Heart right ventricle (tissue), 16 donors: ENCODE measurements around the gene HELZ. TPM values are rescaled to one million over a fixed set of nuclear protein-coding genes. Genes with fewer than 3 reads are reported as not detected.
"Not testable (repeated sequence)": the region's sequence is repeated elsewhere in the genome, so short reads cannot be mapped to it uniquely, and the experiment has no call there.

Source experiments
- ATAC-seq, 8 donors: fragments of 200-7000 bp; cut with Tn5 transposase; one replicate each; pipeline ENCODE4 v1.9.1; 2020; ENCODE audit warnings: mild to moderate bottlenecking in 8 of 8, moderate library complexity in 8 of 8, moderate number of reproducible peaks in 1 of 8
- DNase-seq, 2 donors: peaks; one replicate each; pipeline ENCODE4 v3.0.0-alpha.2; 2020
- H3K27ac ChIP-seq, 10 donors: fragments of 200-600 bp; sonication (generic) in 2 of 10; one replicate each; pipeline versions ENCODE4 v1.5.0 to v1.8.0; 2020 to 2022; ENCODE audit warnings: mild to moderate bottlenecking in 3 of 10
- H3K27me3 ChIP-seq, 7 donors: fragments of 200-600 bp; one replicate each; pipeline ENCODE4 v1.8.0; 2021 to 2022; ENCODE audit warnings: mild to moderate bottlenecking in 2 of 7
- H3K36me3 ChIP-seq, 9 donors: fragments of 200-600 bp; sonication (generic) in 1 of 9; one replicate each; pipeline versions ENCODE4 v1.5.0 to v1.8.0; 2020 to 2022; ENCODE audit warnings: mild to moderate bottlenecking in 2 of 9
- H3K4me1 ChIP-seq, 9 donors: fragments of 200-600 bp; sonication (generic) in 1 of 9; one replicate each; pipeline versions ENCODE4 v1.5.0 to v1.8.0; 2020 to 2022; ENCODE audit warnings: mild to moderate bottlenecking in 4 of 9
- H3K4me3 ChIP-seq, 10 donors: fragments of 200-600 bp; sonication (generic) in 2 of 10; one replicate each; pipeline versions ENCODE4 v1.5.0 to v1.8.0; 2020 to 2022; ENCODE audit warnings: mild to moderate bottlenecking in 7 of 10, moderate library complexity in 2 of 10
- H3K9me3 ChIP-seq, 11 donors: fragments of 200-600 bp in 10 of 11; sonication (generic) in 2 of 11; one replicate each; pipeline versions ENCODE4 v1.5.0 to v1.8.0; 2013 to 2022; ENCODE audit warnings: mild to moderate bottlenecking in 2 of 11, control low read depth in 1 of 11, moderate library complexity in 1 of 11
- WGBS, 2 donors: extraction: QIAGEN DNeasy Blood & Tissue Kit; methylation state at CpG; one replicate each; pipeline ENCODE4 v1.1.7; 2013; ENCODE audit warnings: inconsistent platforms in 1 of 2; 5-methylcytosine and 5-hydroxymethylcytosine counted together
- intact Hi-C, 10 donors: fragments of 100-400 bp; cut with DNase I; formaldehyde crosslinking; loops; one replicate each; pipeline versions ENCODE4 v1.11.1 to v1.14.2; 2022
- polyA plus RNA-seq, 2 donors: library from polyadenylated mRNA; stranded (reverse); fragments of 200-250 nt; gene quantifications; one replicate each; pipeline ENCODE4 v1.2.3, GENCODE V29; 2013
- total RNA-seq, 10 donors: library from RNA; stranded (reverse); fragmentation: NEBNext Ultra II Directional in 3 of 10; extraction: Animal tissue kit (Norgen Biotek cat#: 25700) in 3 of 10; gene quantifications; one replicate each; pipeline versions ENCODE4 v1.2.1 to v1.2.4, GENCODE V29; 2021 to 2023
- TF ChIP-seq, protein P1 (sequence below), 9 donors: fragments of 200-600 bp; sonication (generic) in 2 of 9; IDR thresholded peaks; one replicate each; pipeline versions ENCODE4 v1.5.0 to v1.8.0; 2021 to 2022; ENCODE audit warnings: antibody characterized with exemption in 9 of 9, mild to moderate bottlenecking in 5 of 9, moderate library complexity in 1 of 9
- donor health status: Arrhythmogenic right ventricular cardiomyopathy.
- donor health status: ischemic (EF 13 %, LVEDD 7.1; RV severe dilation, severe dysfunction).
- donor health status: healthy with polysubstance abuse.
- donor health status: DM: no; HTN: yes; CAD: no.
- donor health status: DM: no; HTN: no; CAD: no.
- donor health status: ischemic (EF 25% LVEDD 6.9; RV normal size, moderate dysfunction).
- donor health status: ischemic (EF 25% LVEDD 5.7; RV mildly dilated, moderate dysfunction).
- donor health status: healthy.
- donor health status: DM: yes; HTN: yes; CAD: no.
- donor health status: Ischemic cardiomyopathy.
- donor health status: ischemic (EF 35%, LVEDD 5.7; RV mildly dilated, moderate dysfunction).
- donor health status: nonischemic (EF 11% LVEDD 7.7; RV severe dilation, severe dysfunction).
- donor health status: DM: yes; HTN: yes; CAD: no.
- donor health status: PGD.
- donor health status: ischemic (EF 29% LVEDD 5.4; RV normal size, mild dysfunction).
- donor health status: nonischemic (EF 23%, LVEDD 6.1; RV moderate dilation, normal function).

HELZ gene
- total and polyA plus RNA-seq, 12 donors: 2.4 to 50.3 (median 40.6) TPM

- WGBS, 2 donors: 83 to 85% methylated on average over 6 of the region's 6 CpGs
- DNase-seq (no peak), ATAC-seq (no peak)
- H3K27ac ChIP-seq: no peak overlapping the region
- H3K4me3 ChIP-seq: no peak overlapping the region
- no peaks in the 10 kb centered on the region for H3K27me3 ChIP-seq
- TF ChIP-seq, protein P1, sequence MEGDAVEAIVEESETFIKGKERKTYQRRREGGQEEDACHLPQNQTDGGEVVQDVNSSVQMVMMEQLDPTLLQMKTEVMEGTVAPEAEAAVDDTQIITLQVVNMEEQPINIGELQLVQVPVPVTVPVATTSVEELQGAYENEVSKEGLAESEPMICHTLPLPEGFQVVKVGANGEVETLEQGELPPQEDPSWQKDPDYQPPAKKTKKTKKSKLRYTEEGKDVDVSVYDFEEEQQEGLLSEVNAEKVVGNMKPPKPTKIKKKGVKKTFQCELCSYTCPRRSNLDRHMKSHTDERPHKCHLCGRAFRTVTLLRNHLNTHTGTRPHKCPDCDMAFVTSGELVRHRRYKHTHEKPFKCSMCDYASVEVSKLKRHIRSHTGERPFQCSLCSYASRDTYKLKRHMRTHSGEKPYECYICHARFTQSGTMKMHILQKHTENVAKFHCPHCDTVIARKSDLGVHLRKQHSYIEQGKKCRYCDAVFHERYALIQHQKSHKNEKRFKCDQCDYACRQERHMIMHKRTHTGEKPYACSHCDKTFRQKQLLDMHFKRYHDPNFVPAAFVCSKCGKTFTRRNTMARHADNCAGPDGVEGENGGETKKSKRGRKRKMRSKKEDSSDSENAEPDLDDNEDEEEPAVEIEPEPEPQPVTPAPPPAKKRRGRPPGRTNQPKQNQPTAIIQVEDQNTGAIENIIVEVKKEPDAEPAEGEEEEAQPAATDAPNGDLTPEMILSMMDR (IDR thresholded peaks at IDR 0.05): no peak
- no peaks in the 10 kb centered on the region for H3K9me3 ChIP-seq
- peaks cover 0 to 3% (median 0%) of the 10 kb centered on the region in 9 donors for H3K4me1 ChIP-seq
- peaks cover 0 to 100% (median 34%) of the 10 kb centered on the region in 9 donors for H3K36me3 ChIP-seq
- intact Hi-C loops: no loop called here
Measured at GRCh38 chr17:67148352-67148751, 96.6 kb downstream of the HELZ start.

DNA sequence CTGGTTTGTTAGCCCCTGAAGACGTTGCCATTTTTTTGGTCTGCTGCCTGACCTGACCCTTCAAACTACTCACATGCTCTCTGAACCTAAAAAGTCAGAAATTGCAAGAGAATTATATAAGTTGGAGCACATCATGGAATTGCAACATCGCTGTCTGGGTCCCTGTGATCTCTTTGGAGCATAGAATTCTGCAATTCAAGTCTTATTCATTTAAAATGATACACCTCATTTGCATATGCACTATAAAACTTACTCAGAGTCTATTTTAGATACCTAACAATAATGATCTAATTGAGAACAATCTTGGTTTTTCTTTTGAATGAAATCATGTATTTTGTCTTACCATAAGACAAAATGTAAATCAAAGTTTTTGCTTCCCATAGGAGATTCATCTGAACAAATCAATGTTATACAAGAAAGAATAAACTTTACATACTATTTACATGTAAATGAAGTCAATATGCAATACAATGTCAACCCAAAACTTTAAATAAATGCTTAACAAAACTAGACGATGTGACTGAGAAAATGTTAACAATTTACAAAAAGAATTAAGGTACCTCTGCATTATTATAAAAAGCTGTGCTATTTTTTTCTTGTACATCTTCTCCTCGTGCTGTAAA is 99.7 kb downstream of the HELZ start:
- H3K4me1 ChIP-seq: peaks cover 0 to 3% (median 0%) of the 10 kb centered on the region in 9 donors
- H3K27ac ChIP-seq: no peak overlapping the region
- TF ChIP-seq, protein P1 (IDR thresholded peaks at IDR 0.05): no peak
- peaks cover 0 to 14% (median 0%) of the 10 kb centered on the region in 11 donors for H3K9me3 ChIP-seq
- no peaks in the 10 kb centered on the region for H3K27me3 ChIP-seq
- no peak overlapping the region for H3K4me3 ChIP-seq
- WGBS, 2 donors: 82 to 87% methylated on average over 4 of the region's 4 CpGs
- H3K36me3 ChIP-seq: peaks cover 0 to 99% (median 34%) of the 10 kb centered on the region in 9 donors
- intact Hi-C loops: no loop called here
- DNase-seq (no peak), ATAC-seq (no peak)

DNA sequence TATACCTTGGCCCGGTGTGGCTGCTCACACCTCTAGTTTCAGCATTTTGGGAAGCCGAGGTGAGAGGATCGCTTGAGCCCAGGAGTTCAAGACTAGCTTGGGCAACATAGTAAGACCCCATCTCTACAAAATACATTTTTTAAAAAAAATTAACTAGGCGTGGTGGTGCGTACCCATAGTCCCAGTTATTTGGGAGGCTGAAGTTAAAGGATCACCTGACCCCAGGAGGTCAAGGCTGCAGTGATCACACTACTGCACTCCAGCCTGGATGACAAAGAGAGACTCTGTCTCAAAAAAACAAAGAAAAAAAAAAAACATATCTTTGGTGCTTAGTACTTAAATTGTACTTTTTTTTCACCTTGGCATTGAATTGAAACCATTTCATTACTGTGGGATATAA is 101.7 kb downstream of the HELZ start:
- no peak overlapping the region for H3K27ac ChIP-seq
- DNase-seq: no peak
- peaks cover 0 to 98% (median 31%) of the 10 kb centered on the region in 9 donors for H3K36me3 ChIP-seq
- peaks cover 0 to 13% (median 0%) of the 10 kb centered on the region in 9 donors for H3K4me1 ChIP-seq
- H3K27me3 ChIP-seq: no peaks in the 10 kb centered on the region
- ATAC-seq: no peak
- TF ChIP-seq, protein P1 (IDR thresholded peaks at IDR 0.05): no peak
- WGBS, 2 donors: 98 to 99% methylated on average over 5 of the region's 5 CpGs
- intact Hi-C loops: no loop called here
- H3K4me3 ChIP-seq: no peak overlapping the region
- H3K9me3 ChIP-seq: peaks cover 0 to 14% (median 0%) of the 10 kb centered on the region in 11 donors

DNA sequence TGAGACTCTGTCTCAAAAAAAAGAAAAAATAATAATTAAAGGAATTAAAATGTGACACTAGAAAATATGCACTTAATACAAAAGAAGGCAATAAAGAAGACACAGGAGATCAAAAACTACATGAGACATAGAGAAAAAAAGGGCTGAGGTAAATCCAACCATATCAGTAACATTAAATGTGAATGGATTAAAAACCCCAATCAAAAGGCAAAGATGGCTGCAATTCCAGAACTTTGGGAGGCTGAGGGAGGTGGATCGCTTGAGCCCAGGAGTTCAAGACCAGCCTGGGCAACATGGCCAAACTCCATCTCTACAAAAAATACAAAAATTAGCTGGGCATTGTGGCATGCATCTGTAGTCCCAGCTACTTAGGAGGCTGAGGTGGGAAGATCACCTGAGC is 103.0 kb downstream of the HELZ start:
- H3K9me3 ChIP-seq: peaks cover 0 to 14% (median 0%) of the 10 kb centered on the region in 11 donors
- H3K4me3 ChIP-seq, intact Hi-C loops, ATAC-seq, H3K27me3 ChIP-seq, H3K27ac ChIP-seq, DNase-seq: not testable (repeated sequence)
- H3K36me3 ChIP-seq: peaks cover 0 to 98% (median 24%) of the 10 kb centered on the region in 9 donors
- WGBS, 2 donors: 96 to 97% methylated on average over 1 of the region's 1 CpG
- peaks cover 0 to 16% (median 0%) of the 10 kb centered on the region in 9 donors for H3K4me1 ChIP-seq
